GM18508 (cell line): ENCODE data around the gene APBA3.

Experiments
- ATAC-seq: cut with Tn5 transposase; IDR thresholded peaks from one replicate; pipeline ENCODE4 v1.9.1; 2021; ENCODE audit warnings: moderate number of reproducible peaks; ENCODE audit not compliant: insufficient read depth, unreplicated experiment

APBA3 gene

GRCh38 chr19:3790209-3790734, 28.8 kb upstream of the APBA3 start:
- ATAC-seq, result no peak

- no peak for ATAC-seq
Measured at GRCh38 chr19:3788996-3789778, 27.7 kb upstream of the APBA3 start.

GRCh38 chr19:3785938-3786824, 24.7 kb upstream of the APBA3 start, which contains the start of gene MATK:
MATK (minus strand) TSS chr19:3786381; CDS start chr19:3785135, 1,246 bp downstream.
- ATAC-seq, result no peak

- ATAC-seq, result no peak
Measured at GRCh38 chr19:3785451-3785937, 24.0 kb upstream of the APBA3 start.

- no peak for ATAC-seq
Measured at GRCh38 chr19:3784607-3785450, 23.3 kb upstream of the APBA3 start.

GRCh38 chr19:3783660-3784584, 22.4 kb upstream of the APBA3 start:
- no peak for ATAC-seq

GRCh38 chr19:3782903-3783302, 21.4 kb upstream of the APBA3 start:
- ATAC-seq, result no peak

GRCh38 chr19:3782330-3782729, 20.8 kb upstream of the APBA3 start:
- ATAC-seq, result no peak

GRCh38 chr19:3781603-3782002, 20.1 kb upstream of the APBA3 start:
- no peak for ATAC-seq

- no peak for ATAC-seq
Measured at GRCh38 chr19:3780786-3781304, 19.4 kb upstream of the APBA3 start.

GRCh38 chr19:3778899-3779723, 17.6 kb upstream of the APBA3 start:
- no peak for ATAC-seq

GRCh38 chr19:3778104-3778867, 16.8 kb upstream of the APBA3 start:
- ATAC-seq, result no peak

- ATAC-seq, result no peak
Measured at GRCh38 chr19:3776479-3777040, 15.1 kb upstream of the APBA3 start.

GRCh38 chr19:3775831-3776230, 14.3 kb upstream of the APBA3 start:
- ATAC-seq, result no peak

- ATAC-seq, result no peak
Measured at GRCh38 chr19:3775374-3775711, 13.9 kb upstream of the APBA3 start.

- no peak for ATAC-seq
Measured at GRCh38 chr19:3774621-3775373, 13.3 kb upstream of the APBA3 start.
